GM18498 (cell line): Measurements from ENCODE around the gene CCDC50.

ENCODE experiments used
- ATAC-seq: cut with Tn5 transposase; IDR thresholded peaks from one replicate; pipeline ENCODE4 v1.9.1; 2021; ENCODE audit warnings: mild to moderate bottlenecking, moderate library complexity; ENCODE audit not compliant: unreplicated experiment

The CCDC50 gene

DNA sequence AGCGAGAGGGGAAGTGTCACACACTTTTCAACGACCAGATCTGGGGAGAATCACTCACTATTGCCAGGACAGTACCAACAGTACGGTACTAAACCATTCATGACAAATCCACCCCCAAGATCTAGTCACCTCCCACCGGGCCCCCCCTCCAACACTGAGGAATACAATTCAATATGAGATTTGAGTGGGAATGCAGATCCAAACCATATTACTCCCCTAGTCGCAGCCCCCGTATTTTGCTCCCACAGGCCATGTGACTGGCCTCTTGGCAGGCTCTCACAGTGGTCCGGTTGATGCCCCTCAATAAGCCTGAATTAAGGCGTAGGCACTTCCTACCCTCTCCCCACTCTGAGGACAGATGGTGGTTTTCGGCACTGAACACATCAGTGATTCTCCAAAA, 86.4 kb downstream of the CCDC50 start:
- no peak for ATAC-seq

DNA sequence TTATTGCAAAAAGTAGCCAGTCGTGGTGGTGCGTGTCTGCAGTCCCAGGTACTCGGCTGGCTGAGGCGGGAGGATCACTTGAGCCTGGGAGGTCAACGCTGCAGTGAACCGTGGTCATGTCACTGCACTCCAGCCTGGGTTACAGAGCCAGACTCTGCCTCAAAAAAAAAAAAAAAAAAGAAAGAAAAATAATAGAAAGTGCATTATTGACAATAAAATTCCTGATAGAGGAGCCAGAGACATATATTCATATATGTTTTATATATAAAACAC, 88.2 kb downstream of the CCDC50 start:
- ATAC-seq, result no peak

DNA sequence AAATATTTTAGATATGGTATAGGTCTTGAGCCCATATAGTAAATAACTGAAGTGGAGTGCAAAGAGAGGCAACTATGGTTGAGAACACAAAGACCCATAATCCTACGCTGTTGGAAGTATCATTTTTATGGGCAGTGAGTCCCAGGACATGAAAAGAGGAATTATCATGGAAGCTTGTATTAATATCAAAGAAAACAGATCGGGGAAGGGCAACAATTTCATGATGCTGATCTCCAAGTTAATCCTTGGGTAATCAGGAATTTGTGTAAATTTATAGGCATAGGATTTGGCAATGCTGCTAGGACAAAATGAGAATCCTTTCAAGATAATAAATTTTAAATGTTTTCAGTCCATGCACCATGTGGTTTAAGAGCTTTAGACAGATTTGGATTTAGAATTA, 91.6 kb downstream of the CCDC50 start:
- no peak for ATAC-seq

DNA sequence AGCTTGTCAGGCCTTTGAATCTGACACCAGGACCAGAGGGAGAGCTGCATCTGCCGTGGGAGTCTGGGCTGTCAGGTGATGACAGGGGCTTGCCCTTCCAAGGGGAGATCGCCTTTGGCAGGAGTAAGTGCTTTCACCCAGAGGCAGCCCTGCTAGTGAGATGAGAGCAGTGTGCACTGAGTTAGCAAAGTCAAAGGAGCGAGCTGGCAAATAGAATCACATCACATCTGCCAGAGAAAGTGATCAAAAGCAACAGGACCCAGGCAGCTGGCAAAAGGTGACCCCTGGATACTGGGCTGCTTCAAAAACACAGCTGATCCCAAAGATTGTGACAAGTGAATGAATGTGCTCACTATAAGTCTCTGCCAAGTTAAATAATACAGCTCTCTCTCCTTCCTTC, 95.7 kb downstream of the CCDC50 start:
- ATAC-seq, result no peak

DNA sequence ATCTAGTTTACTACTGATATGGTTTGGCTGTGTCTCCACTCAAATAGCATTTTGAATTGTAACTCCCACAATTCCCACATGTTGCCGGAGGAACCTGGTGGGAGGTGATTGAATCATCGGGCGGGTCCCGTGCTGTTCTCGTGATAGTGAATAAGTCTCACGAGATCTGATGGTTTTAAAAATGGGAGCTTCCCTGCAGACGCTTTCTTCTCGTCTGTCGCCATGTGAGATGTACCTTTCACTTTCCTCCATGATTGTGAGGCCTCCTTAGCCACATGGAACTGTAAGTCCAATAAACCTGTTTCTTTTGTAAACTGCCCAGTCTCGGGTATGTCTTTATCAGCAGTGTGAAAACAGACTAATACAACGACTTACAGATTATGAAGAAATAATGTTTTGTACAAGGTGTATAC, 96.1 kb downstream of the CCDC50 start:
- no peak for ATAC-seq

DNA sequence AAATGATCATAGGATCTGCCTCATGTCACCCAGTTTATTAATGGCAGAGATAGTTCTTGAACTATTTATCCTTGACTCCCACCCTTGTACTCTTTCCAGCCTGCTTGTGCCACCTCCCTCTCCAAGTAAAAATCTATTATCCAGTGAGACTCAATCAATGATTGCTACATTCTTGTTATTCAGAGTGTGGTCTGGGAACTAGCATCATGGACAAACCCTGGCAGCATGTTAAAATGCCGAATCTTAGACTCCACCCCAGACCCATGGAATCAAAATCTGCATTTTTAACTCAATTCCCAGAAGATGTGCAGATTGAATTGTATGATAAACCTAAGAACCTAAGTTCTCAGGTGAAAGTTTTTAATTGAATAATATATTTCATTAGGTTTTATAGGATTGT, 97.1 kb downstream of the CCDC50 start:
- no peak for ATAC-seq

DNA sequence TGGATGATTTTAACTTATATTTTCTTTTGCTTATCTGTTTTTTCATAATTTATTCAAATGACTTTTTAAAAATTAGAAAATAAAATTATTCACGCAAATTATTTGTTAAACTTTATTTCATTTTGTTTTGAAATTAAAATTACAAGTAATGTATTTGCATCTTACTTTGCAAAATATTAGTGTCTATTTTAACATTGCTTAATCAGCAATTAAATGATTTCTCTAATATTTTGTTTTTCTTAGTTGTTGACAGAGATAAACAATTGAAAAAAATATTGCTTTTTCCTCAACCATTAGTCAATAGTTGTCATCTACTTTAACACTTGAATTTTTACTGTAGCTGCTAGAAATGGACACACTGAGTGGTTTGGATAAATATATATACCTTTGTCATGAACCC, 99.0 kb downstream of the CCDC50 start:
- no peak for ATAC-seq

DNA sequence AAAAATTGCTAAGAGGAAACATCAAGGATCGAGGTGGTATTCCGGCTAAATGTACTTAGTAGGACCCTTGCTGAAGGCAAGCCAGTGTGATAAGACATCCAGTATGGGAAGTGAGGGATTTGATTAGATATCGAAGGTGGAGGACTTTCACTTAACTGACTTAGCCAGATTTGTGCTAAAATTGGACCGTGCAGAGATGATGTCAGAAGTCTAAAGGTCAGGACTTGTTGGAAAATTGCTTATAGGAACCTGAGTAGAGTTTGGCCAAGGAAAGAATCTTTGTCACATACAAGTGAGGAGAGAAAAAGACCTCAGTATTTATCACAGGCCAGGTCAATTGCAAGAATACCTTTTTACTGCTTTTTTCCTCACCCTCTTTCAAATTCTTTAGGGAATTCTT, 100.9 kb downstream of the CCDC50 start:
- ATAC-seq, result no peak

DNA sequence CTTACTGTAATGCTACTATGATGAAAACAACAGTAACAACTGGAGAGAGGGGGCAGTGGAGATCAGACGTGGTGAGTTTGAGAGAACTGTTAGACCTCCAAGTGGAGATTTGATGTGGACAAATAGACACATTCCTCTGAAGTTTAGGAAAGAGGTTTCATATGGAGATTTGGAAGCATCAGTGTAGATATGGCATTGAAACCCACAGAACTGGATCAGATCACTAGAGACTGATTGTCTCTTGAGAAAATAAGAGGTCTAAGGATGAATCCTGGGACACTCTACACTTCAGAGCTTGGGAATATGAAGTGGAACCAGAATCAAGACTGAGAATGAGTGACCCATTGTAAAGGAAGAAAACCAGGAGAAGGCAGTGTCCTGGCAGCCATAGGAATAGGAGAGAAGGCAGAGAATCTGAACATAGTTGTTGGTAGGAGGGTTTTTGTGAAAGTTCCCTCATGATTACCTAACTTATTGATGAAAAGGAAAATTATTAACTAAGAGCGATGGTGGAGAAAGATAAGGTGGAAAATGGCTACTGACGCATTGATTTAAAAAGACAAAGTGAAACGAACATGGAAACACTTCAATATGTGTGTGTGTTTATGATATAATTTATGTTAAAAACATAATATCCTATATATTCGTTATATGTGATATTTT, 102.1 kb downstream of the CCDC50 start:
- no peak for ATAC-seq

DNA sequence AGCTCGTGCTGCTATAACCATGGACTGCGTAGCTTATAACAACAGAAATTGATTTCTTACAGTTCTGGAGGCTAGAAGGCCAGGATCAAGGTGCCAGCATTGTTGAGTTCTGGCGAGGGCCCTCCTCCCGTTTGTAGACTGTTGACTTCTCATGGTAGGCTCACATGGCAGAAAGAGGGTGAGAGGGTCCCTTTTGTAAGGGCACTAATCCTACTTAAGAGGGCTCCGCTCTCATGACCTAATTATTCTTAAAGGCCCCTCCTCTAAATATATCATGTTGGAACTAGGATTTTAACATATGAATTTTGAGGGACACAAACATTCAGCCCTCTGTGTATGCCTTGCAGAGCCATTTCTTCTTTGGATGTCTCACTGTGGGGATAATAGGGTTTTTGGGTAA, 103.0 kb downstream of the CCDC50 start:
- ATAC-seq, result no peak

DNA sequence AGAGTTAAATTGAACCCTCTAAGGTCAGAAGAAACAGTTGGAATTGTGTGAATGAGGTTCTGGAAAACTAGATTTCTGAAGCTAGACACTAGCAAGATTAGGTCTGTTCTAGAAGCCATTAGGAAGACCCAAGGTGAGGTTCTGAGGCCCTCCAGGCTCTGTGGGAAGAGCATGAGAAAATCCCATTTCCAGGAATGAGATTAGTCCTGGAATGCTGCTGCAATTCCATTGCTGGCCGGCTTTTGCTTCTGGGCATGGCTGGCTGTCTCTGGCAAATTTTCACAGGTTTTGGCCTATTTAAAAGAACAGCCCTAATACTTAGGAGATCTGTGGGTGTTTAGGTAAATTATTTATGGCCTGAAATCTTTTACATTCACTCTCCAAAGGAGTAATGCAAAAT, 104.8 kb downstream of the CCDC50 start:
- no peak for ATAC-seq

DNA sequence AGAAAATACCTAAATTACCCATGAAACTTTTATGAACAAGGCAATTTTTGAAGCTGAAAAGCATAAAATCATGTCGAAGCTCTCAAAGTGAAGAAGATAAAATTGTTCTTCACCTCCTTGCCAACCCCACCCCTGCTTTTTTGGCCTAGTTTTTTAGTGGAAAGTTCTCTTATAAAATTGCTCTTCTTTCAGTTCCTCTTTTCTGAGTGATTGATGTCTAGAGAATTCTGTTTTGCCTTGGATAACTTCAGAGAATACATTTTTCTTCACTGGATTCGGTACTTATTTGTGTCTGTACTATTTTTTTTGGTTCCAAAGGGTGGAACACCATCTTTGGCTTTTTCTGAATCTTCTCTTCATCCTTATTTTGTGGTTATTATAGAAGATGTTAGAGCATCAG, 106.8 kb downstream of the CCDC50 start:
- ATAC-seq, result no peak

DNA sequence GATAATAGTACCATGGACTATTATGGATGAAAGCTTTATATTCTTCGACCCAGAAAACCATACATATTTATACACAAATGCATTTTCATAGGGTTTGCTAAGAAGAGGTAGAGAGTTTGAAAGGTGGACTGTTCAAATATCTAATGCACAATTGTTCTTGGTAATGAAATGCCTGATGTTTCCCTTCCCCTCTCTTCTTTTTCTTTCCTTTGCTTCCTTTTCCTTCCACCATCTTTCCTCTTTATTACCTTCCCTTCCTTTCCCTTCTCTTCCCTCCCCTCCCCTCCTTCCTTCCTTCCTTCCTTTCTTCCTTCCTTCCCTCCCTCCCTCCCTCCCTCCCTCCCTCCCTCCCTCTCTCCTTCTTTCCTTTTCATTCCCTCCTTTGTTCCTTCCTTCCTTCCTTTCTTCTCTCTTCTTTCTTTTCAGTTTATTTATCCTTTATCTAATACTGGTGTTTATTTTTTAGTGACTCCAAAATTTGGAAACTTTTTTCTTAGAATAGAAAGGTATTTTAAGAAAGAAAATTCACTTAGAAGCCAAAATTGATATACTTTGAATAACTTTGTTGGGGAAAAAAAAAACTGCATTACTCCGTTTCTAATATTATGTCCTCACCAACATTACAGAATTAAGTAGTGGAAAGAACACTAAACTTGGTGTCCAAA, 109.1 kb downstream of the CCDC50 start:
- no peak for ATAC-seq

DNA sequence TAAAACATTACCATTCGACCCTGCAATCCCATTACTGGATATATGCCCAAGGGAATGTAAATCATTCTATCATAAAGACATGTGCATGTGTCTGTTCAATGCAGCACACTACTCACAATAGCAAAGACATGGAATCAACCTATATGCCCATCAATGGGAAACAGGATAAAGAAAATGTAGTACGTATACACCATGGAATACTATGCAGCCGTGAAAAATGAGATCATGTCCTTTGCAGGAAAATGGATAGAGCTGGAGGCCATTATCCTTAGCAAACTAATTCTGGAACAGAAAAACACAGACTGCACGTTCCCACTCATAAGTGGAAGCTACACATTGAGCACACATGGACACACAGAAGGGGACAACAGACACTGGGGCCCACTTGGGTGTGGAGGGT, 111.3 kb downstream of the CCDC50 start:
- ATAC-seq, result no peak

DNA sequence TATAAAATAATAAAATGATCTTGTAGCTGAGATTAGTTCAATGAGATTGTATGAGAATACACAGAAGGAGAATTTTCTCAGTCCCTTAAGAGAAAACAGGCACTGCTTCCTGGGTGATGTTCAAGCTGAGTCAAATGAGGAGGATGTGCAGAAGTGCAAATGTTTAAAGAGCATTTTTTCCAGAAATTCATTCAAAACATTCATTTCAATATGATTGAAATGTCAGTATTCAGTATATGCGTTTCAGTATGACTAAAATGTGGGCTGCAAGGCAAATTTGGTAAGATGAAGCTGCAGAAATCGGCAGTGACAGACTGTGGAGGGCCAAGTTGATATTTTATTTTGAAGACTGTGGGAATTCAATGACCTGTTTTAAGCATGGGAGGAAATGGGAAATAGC, 112.5 kb downstream of the CCDC50 start:
- ATAC-seq, result no peak

DNA sequence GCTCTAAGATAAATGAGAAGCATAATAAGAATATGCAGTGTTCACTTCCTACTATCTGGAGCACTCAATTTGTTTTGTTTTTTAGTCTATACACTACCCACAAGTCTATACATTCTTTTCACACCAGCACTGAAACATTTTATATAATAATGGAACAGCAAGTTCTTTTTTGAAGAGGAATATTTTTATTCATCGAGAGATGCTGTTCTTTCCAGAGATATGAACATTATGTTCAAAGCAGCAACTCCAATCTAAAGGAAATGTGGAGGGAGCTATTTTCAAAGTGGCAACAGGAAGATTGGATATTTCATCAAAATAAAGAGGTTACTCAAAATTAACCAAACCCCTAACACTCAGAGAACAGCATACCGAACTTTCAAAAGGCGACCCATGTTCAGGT, 115.4 kb downstream of the CCDC50 start:
- no peak for ATAC-seq
